Measurements from ENCODE around the gene TIMM22. TPM values are rescaled to one million over a fixed set of nuclear protein-coding genes. Genes with fewer than 3 reads are reported as not detected.
A peak's percentile ranks its signal among the peaks of the same experiment; 100 is the strongest.
"Not testable (repeated sequence)": the region's sequence is repeated elsewhere in the genome, so short reads cannot be mapped to it uniquely, and the experiment has no call there.

The TIMM22 gene
- total RNA-seq, 3 donors from 2014 or later (not counting 1 experiment from before 2014, with no cell fraction given): 7.8 to 11.3 (median 8.9) TPM

- Histone ChIP-seq H3K27ac (ENCODE audit: low read length) (no peak overlapping the region), H3K4me1 (ENCODE audit: control insufficient read depth, insufficient read depth, low read length) (peaks cover 15% of the 10 kb centered on the region), H3K27me3 (ENCODE audit: control insufficient read depth, insufficient read depth, low read length) (no peaks in the 10 kb centered on the region), H3K9me3 (ENCODE audit: control insufficient read depth, insufficient read depth, low read length) (no peaks in the 10 kb centered on the region), H3K4me3 (ENCODE audit: low read length) (no peak overlapping the region), H3K36me3 (ENCODE audit: control insufficient read depth, insufficient read depth, low read length) (peaks cover 10% of the 10 kb centered on the region)
- H3K27me3 Mint-ChIP-seq (ENCODE audit: low read depth in 2 of 2): no peaks in the 10 kb centered on the region
- no peak overlapping the region for H3K27ac Mint-ChIP-seq
- DNase-seq (no peak), ATAC-seq (peak in 1 of 3 donors; percentile 14)
- H3K4me1 Mint-ChIP-seq: peaks cover 18 to 33% of the 10 kb centered on the region in 2 donors
- 73% methylated on average over 20 of the region's 21 CpGs for WGBS (ENCODE audit: insufficient coverage)
- H3K36me3 Mint-ChIP-seq: no peaks in the 10 kb centered on the region
- no peak overlapping the region for H3K4me3 Mint-ChIP-seq
- TF ChIP-seq, protein P1, sequence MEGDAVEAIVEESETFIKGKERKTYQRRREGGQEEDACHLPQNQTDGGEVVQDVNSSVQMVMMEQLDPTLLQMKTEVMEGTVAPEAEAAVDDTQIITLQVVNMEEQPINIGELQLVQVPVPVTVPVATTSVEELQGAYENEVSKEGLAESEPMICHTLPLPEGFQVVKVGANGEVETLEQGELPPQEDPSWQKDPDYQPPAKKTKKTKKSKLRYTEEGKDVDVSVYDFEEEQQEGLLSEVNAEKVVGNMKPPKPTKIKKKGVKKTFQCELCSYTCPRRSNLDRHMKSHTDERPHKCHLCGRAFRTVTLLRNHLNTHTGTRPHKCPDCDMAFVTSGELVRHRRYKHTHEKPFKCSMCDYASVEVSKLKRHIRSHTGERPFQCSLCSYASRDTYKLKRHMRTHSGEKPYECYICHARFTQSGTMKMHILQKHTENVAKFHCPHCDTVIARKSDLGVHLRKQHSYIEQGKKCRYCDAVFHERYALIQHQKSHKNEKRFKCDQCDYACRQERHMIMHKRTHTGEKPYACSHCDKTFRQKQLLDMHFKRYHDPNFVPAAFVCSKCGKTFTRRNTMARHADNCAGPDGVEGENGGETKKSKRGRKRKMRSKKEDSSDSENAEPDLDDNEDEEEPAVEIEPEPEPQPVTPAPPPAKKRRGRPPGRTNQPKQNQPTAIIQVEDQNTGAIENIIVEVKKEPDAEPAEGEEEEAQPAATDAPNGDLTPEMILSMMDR (IDR thresholded peaks at IDR 0.05): no peak
- intact Hi-C loops (cut with micrococcal nuclease): no loop called here
- H3K9me3 Mint-ChIP-seq: no peaks in the 10 kb centered on the region
These were observed 46.8 kb downstream of the TIMM22 start for GRCh38 chr17:1043601-1044251.

- H3K27ac Mint-ChIP-seq: peak overlapping the region; percentile 4 to 39
- intact Hi-C loops (cut with micrococcal nuclease); ATAC-seq: not testable (repeated sequence)
These were observed 47.6 kb downstream of the TIMM22 start for GRCh38 chr17:1044387-1045009.

GRCh38 chr17:1045456-1045855, 48.5 kb downstream of the TIMM22 start:
- H3K27ac ChIP-seq (ENCODE audit: low read length): no peak overlapping the region
- peaks cover 20% of the 10 kb centered on the region for H3K36me3 ChIP-seq (ENCODE audit: control insufficient read depth, insufficient read depth, low read length)
- ATAC-seq (no peak), DNase-seq (no peak)
- Mint-ChIP-seq H3K36me3 (no peaks in the 10 kb centered on the region), H3K9me3 (no peaks in the 10 kb centered on the region), H3K4me1 (peaks cover 18 to 26% of the 10 kb centered on the region in 2 donors), H3K27ac (peak overlapping the region in 1 of 2 donors; percentile 4), H3K27me3 (ENCODE audit: low read depth in 2 of 2) (no peaks in the 10 kb centered on the region), H3K4me3 (no peak overlapping the region)
- H3K27me3 ChIP-seq (ENCODE audit: control insufficient read depth, insufficient read depth, low read length): no peaks in the 10 kb centered on the region
- H3K9me3 ChIP-seq (ENCODE audit: control insufficient read depth, insufficient read depth, low read length): no peaks in the 10 kb centered on the region
- intact Hi-C loops (cut with micrococcal nuclease): no loop called here
- 96% methylated on average over 9 of the region's 9 CpGs for WGBS (ENCODE audit: insufficient coverage)
- H3K4me3 ChIP-seq (ENCODE audit: low read length): no peak overlapping the region
- H3K4me1 ChIP-seq (ENCODE audit: control insufficient read depth, insufficient read depth, low read length): peaks cover 3% of the 10 kb centered on the region
- TF ChIP-seq, protein P1 (IDR thresholded peaks at IDR 0.05): no peak

More at GRCh38 chr17:1044387-1045009, 47.6 kb downstream of the TIMM22 start:
- H3K27ac ChIP-seq (ENCODE audit: low read length); DNase-seq; H3K9me3 ChIP-seq (ENCODE audit: control insufficient read depth, insufficient read depth, low read length); H3K36me3 Mint-ChIP-seq; H3K4me3 ChIP-seq (ENCODE audit: low read length); H3K9me3 Mint-ChIP-seq; H3K27me3 ChIP-seq (ENCODE audit: control insufficient read depth, insufficient read depth, low read length); H3K4me3 Mint-ChIP-seq; H3K27me3 Mint-ChIP-seq (ENCODE audit: low read depth in 2 of 2): not testable (repeated sequence)
- peaks cover 12% of the 10 kb centered on the region for H3K4me1 ChIP-seq (ENCODE audit: control insufficient read depth, insufficient read depth, low read length)
- WGBS (ENCODE audit: insufficient coverage): 93% methylated on average over 11 of the region's 13 CpGs
- H3K4me1 Mint-ChIP-seq: peaks cover 18 to 29% of the 10 kb centered on the region in 2 donors
- peaks cover 15% of the 10 kb centered on the region for H3K36me3 ChIP-seq (ENCODE audit: control insufficient read depth, insufficient read depth, low read length)

DNA sequence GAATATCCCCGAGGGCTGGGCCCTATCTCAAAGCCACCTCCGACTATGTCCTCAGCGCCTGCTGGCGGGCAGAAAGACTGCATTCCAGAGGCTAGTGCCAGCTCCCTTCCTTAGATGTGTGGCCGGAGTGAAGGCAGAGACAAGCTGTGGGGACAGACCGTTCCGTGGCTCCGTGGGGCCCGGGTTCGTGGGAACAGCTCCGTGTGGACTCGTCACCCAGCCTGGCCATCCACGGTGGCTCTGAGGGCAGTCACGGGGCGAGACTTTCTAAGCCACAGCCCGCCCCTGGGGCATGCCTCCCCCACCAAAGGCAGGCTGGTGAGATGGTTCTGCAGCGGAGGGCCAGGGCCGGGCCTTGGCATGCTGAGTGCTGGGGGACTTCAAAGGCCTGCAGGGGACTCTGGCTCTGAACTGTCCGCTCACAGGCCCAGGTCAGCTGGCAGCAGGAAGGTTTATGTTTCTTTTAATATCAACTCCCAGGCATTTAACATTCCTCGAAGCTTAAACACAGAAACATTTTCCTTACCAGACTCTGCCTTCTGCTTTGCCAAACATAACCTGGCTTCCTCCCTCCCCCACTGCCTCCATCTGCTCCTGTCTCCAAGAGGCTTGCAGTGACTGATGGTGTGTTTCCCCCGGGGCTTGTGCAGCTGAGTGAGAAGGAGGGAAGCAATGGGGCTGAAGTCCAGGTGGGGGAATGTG, 50.4 kb downstream of the TIMM22 start:
- DNase-seq (no peak), ATAC-seq (no peak)
- Mint-ChIP-seq H3K9me3 (no peaks in the 10 kb centered on the region), H3K4me1 (peaks cover 13 to 21% of the 10 kb centered on the region in 2 donors), H3K36me3 (no peaks in the 10 kb centered on the region), H3K4me3 (no peak overlapping the region), H3K27me3 (ENCODE audit: low read depth in 2 of 2) (no peaks in the 10 kb centered on the region), H3K27ac (no peak overlapping the region)
- Histone ChIP-seq H3K4me3 (ENCODE audit: low read length) (no peak overlapping the region), H3K27ac (ENCODE audit: low read length) (no peak overlapping the region), H3K36me3 (ENCODE audit: control insufficient read depth, insufficient read depth, low read length) (peaks cover 20% of the 10 kb centered on the region), H3K9me3 (ENCODE audit: control insufficient read depth, insufficient read depth, low read length) (no peaks in the 10 kb centered on the region), H3K27me3 (ENCODE audit: control insufficient read depth, insufficient read depth, low read length) (no peaks in the 10 kb centered on the region), H3K4me1 (ENCODE audit: control insufficient read depth, insufficient read depth, low read length) (peaks cover 4% of the 10 kb centered on the region)
- whole genome bisulfite sequencing (ENCODE audit: insufficient coverage): 92% methylated on average over 21 of the region's 21 CpGs
- TF ChIP-seq, protein P1 (IDR thresholded peaks at IDR 0.05): no peak
- intact Hi-C loops (cut with micrococcal nuclease): no loop called here

All from natural killer cell (primary cell).